Metanephros (tissue), 1 donor: ENCODE data around the gene IRF2BPL. TPM values are rescaled to one million over a fixed set of nuclear protein-coding genes. Genes with fewer than 3 reads are reported as not detected.

Experiments
- total RNA-seq: library from RNA; depleted of rRNA; stranded (reverse); fragments of >200 nt; gene quantifications from one replicate; pipeline ENCODE4 v1.2.3, GENCODE V29; 2014

Gene IRF2BPL
- total RNA-seq: 85.4 TPM

DNA sequence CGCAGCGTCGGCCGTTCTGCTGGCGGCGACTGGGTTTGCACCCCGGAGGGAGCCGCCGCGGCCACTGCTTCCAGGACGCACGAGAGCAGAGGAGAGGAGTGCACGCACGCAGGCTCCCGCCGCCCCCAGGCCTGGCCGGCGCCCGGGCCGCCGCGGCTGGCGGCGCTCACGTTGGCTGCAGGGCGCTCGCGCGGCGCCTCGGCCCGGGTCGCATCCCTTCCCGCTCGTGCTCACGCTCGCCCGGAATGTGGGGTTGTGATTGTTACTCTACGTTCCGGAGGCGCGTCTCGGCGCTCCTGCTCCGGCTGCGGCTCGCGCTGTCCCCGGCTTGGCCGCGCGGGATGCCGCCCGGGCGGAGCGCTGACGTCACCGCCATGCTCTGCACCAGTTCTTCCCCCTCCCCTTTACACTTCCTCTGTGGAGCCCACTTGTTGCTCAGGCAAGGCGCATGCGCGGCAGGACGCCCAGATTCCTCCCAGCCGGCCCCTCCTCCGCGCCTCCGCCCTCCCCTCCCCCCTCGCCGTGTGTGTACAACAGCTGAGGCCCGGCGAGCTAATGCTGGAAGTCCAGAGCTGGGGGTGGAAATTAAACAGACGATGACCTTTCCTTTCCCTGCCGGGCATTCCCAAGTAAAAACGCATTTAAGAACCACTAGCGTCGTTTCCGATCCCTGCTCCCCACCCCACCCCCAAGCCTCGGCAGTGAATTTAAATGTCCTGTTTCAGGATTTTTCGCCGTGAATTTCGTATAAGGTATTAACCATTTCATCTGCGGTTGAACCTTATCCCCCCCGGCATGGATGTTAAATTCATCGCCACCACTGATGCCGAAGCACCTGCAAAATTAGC, at the start of gene IRF2BPL:
TSS of gene IRF2BPL (minus strand) at position 325 of the 848 bp plus-strand sequence. CDS start 916 bp downstream, outside the sequence.

Other genes with a start within 250 kb of the IRF2BPL start
- 20.1 TPM for gene ANGEL1, start 215.8 kb downstream of the IRF2BPL start, total RNA-seq
- not detected for gene LRRC74A, start 202.3 kb downstream of the IRF2BPL start, total RNA-seq
- 24.5 TPM for gene CIPC, start 69.5 kb upstream of the IRF2BPL start, total RNA-seq
- 0.18 TPM for gene ZDHHC22, start 113.1 kb upstream of the IRF2BPL start, total RNA-seq
- 0.35 TPM for gene TMEM63C, start 153.1 kb upstream of the IRF2BPL start, total RNA-seq
- gene NGB, start 242.5 kb upstream of the IRF2BPL start, total RNA-seq: not detected